ENCODE results near the gene NUDT4. TPM values are rescaled to one million over a fixed set of nuclear protein-coding genes. Genes with fewer than 3 reads are reported as not detected.
"Not testable (repeated sequence)": the region's sequence is repeated elsewhere in the genome, so short reads cannot be mapped to it uniquely, and the experiment has no call there.

NUDT4 gene
- total RNA-seq, 1 donor from 2014 or later = 93.9 TPM

GRCh38 chr12:93376436-93377251 lies 1.1 kb upstream of the NUDT4 start:
- intact Hi-C loops (cut with micrococcal nuclease) = loop anchor here (1.0 to 5.0 kb wide), 4 partner anchors 91 to 449 kb away; partner anchors contain the start of genes CRADD, EEA1 and MRPL42
- peak overlapping the region; percentile 37 for H3K4me3 Mint-ChIP-seq (ENCODE audit: low read depth)
- H3K27ac Mint-ChIP-seq = no peak overlapping the region
- H3K27me3 Mint-ChIP-seq (ENCODE audit: low read depth) = peaks cover 3% of the 10 kb centered on the region
- peaks cover 25% of the 10 kb centered on the region for H3K36me3 Mint-ChIP-seq (ENCODE audit: low read depth)
- DNase-seq (ENCODE audit: low spot score) = no peak
- H3K9me3 Mint-ChIP-seq = no peaks in the 10 kb centered on the region
- peaks cover 31% of the 10 kb centered on the region for H3K4me1 Mint-ChIP-seq (ENCODE audit: low read depth)

DNA sequence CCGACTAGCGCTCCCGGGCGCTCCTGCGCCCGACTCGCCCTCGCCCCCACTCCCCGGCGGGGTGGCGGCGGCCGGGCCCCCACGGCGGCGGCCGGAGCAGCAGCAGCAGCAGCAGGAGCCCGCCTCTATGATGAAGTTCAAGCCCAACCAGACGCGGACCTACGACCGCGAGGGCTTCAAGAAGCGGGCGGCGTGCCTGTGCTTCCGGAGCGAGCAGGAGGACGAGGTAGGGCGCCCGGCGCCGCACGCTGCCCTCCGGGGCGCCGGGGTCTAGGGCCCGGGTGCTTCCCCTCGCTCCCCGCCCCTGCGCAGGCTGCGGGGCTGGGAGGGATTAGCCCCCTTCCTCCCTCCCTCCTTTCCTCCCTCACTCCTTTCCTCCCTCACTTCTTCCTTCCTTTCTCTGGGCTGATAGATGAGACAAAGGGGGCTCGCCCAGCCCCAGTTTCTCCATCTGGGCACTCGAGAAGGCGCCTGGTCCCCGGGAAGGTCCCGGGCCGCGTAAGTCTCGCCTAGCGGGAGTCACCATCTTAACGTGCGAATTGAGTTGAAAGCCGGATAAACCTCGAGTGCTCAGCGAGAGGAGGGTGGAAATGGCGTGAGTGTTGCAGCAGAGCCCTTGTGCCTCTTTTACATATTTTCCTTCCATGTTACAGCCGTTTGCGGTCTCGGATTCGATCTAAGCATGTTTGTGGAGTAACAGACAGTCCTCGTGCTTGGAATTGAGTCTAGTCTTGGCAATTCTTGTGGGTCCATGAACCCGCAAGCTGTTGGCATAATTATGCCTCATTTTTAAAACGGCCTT lies 672 bp downstream of the NUDT4 start:
- intact Hi-C loops (cut with micrococcal nuclease) = loop anchor here (2.0 to 5.0 kb wide), 4 partner anchors 62 to 451 kb away; partner anchors contain the start of genes CRADD, EEA1 and UBE2N
- H3K27ac Mint-ChIP-seq = peak overlapping the region; percentile 100
- H3K36me3 Mint-ChIP-seq (ENCODE audit: low read depth) = peaks cover 37% of the 10 kb centered on the region
- not testable (repeated sequence) for H3K9me3 Mint-ChIP-seq; H3K27me3 Mint-ChIP-seq (ENCODE audit: low read depth)
- peaks cover 41% of the 10 kb centered on the region for H3K4me1 Mint-ChIP-seq (ENCODE audit: low read depth)
- peak; percentile 55 for DNase-seq (ENCODE audit: low spot score)
- H3K4me3 Mint-ChIP-seq (ENCODE audit: low read depth) = peak overlapping the region; percentile 100

DNA sequence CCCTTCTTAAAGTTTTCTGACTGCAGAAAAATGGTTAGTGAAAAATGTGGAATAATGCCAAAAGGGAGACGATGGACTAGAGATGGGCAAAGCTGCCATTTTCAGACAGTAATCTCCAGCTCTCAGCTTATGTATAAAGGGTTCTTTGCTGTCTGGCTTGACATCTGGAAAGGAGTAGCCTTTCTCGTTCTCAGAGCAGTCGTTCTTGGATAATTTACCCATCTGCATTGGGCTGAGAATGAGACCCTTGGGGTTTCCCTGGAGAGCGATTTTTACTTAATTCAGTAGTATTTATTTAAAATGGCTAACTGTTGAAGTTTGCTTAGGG lies 1.2 kb downstream of the NUDT4 start:
- Mint-ChIP-seq H3K36me3 (ENCODE audit: low read depth) (peaks cover 41% of the 10 kb centered on the region), H3K27ac (peak overlapping the region; percentile 100), H3K27me3 (ENCODE audit: low read depth) (no peaks in the 10 kb centered on the region), H3K4me1 (ENCODE audit: low read depth) (peaks cover 39% of the 10 kb centered on the region), H3K9me3 (no peaks in the 10 kb centered on the region), H3K4me3 (ENCODE audit: low read depth) (peak overlapping the region; percentile 100)
- DNase-seq (ENCODE audit: low spot score) = no peak
- intact Hi-C loops (cut with micrococcal nuclease) = loop anchor here (2.0 to 5.0 kb wide), 4 partner anchors 62 to 452 kb away; partner anchors contain the start of genes CRADD, EEA1 and UBE2N

- Mint-ChIP-seq H3K4me3 (ENCODE audit: low read depth) (peak overlapping the region; percentile 100), H3K27ac (peak overlapping the region; percentile 100), H3K4me1 (ENCODE audit: low read depth) (peaks cover 35% of the 10 kb centered on the region), H3K9me3 (no peaks in the 10 kb centered on the region), H3K27me3 (ENCODE audit: low read depth) (no peaks in the 10 kb centered on the region), H3K36me3 (ENCODE audit: low read depth) (peaks cover 41% of the 10 kb centered on the region)
- intact Hi-C loops (cut with micrococcal nuclease) = loop anchor here (2.0 to 5.0 kb wide), 4 partner anchors 61 to 452 kb away; partner anchors contain the start of genes CRADD, EEA1 and UBE2N
- DNase-seq (ENCODE audit: low spot score) = no peak
Measured at GRCh38 chr12:93379326-93379980, 1.7 kb downstream of the NUDT4 start.

DNA sequence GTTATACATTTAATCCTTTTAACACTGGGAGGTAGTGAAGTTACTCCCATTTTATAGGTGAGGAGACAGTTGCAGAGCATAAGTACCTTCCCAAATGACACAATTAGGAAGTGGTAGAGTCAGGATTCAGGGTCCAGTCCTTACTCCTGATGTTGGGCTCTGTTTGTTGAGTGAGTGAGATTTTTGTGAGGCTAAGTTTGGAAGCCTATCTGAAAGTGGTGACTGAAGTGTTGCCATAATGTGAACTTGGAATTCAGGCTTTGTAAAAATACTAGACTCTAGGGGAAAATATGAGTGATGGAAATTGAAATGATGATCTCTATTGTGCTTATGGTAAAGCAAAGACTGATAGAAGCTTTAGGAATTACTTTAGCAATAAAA lies 2.2 kb downstream of the NUDT4 start:
- peaks cover 43% of the 10 kb centered on the region for H3K36me3 Mint-ChIP-seq (ENCODE audit: low read depth)
- no peak for DNase-seq (ENCODE audit: low spot score)
- peaks cover 37% of the 10 kb centered on the region for H3K4me1 Mint-ChIP-seq (ENCODE audit: low read depth)
- intact Hi-C loops (cut with micrococcal nuclease) = loop anchor here (1.0 to 5.0 kb wide), 6 partner anchors 9 to 453 kb away; partner anchors contain the start of genes CRADD, EEA1 and UBE2N
- peak overlapping the region; percentile 100 for H3K4me3 Mint-ChIP-seq (ENCODE audit: low read depth)
- no peaks in the 10 kb centered on the region for H3K27me3 Mint-ChIP-seq (ENCODE audit: low read depth)
- peak overlapping the region; percentile 100 for H3K27ac Mint-ChIP-seq
- H3K9me3 Mint-ChIP-seq = no peaks in the 10 kb centered on the region

GRCh38 chr12:93380480-93381121 lies 2.9 kb downstream of the NUDT4 start:
- Mint-ChIP-seq H3K4me3 (ENCODE audit: low read depth) (peak overlapping the region; percentile 100), H3K4me1 (ENCODE audit: low read depth) (peaks cover 40% of the 10 kb centered on the region)

GRCh38 chr12:93381161-93381975 lies 3.6 kb downstream of the NUDT4 start:
- H3K27ac Mint-ChIP-seq = no peak overlapping the region
- DNase-seq (ENCODE audit: low spot score) = no peak
- no peaks in the 10 kb centered on the region for H3K9me3 Mint-ChIP-seq
- intact Hi-C loops (cut with micrococcal nuclease) = loop anchor here (2.0 kb wide), 1 partner anchor 35 kb away; no protein-coding TSS in a partner anchor
- peaks cover 49% of the 10 kb centered on the region for H3K36me3 Mint-ChIP-seq (ENCODE audit: low read depth)
- peaks cover 38% of the 10 kb centered on the region for H3K4me1 Mint-ChIP-seq (ENCODE audit: low read depth)
- peak overlapping the region; percentile 100 for H3K4me3 Mint-ChIP-seq (ENCODE audit: low read depth)
- no peaks in the 10 kb centered on the region for H3K27me3 Mint-ChIP-seq (ENCODE audit: low read depth)

More at GRCh38 chr12:93380480-93381121, 2.9 kb downstream of the NUDT4 start:
- intact Hi-C loops (cut with micrococcal nuclease) = loop anchor here (1.0 to 2.0 kb wide), 2 partner anchors 9 to 36 kb away; no protein-coding TSS in a partner anchor
- Mint-ChIP-seq H3K27me3 (ENCODE audit: low read depth) (no peaks in the 10 kb centered on the region), H3K27ac (peak overlapping the region; percentile 100), H3K36me3 (ENCODE audit: low read depth) (peaks cover 49% of the 10 kb centered on the region), H3K9me3 (no peaks in the 10 kb centered on the region)
- no peak for DNase-seq (ENCODE audit: low spot score)

DNA sequence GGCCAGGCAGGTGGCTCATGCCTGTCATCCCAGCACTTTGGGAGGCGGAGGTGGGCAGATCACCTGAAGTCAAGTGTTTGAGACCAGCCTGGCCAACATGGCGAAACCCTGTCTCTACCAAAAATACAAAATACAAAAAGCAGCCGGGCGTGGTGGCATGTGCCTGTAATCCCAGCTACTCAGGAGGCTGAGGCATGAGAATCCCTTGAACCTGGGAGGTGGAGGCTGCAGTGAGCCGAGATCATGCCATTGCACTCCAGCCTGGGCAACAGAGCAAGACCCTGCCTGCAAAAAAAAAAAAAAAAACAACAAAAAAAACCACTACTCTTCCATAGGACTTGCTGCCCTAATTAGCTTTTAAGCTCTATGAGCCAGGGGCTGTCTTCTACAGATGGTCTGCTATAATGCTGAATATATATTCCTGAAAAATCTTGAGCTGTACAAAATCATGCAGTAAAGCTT lies 4.3 kb downstream of the NUDT4 start:
- H3K36me3 Mint-ChIP-seq (ENCODE audit: low read depth) = peaks cover 51% of the 10 kb centered on the region
- H3K4me3 Mint-ChIP-seq (ENCODE audit: low read depth) = peak overlapping the region; percentile 100
- DNase-seq (ENCODE audit: low spot score); H3K27ac Mint-ChIP-seq; H3K9me3 Mint-ChIP-seq; H3K27me3 Mint-ChIP-seq (ENCODE audit: low read depth): not testable (repeated sequence)
- peaks cover 32% of the 10 kb centered on the region for H3K4me1 Mint-ChIP-seq (ENCODE audit: low read depth)
- intact Hi-C loops (cut with micrococcal nuclease) = loop anchor here (2.0 kb wide), 1 partner anchor 35 kb away; no protein-coding TSS in a partner anchor

GRCh38 chr12:93387780-93388179 lies 10.1 kb downstream of the NUDT4 start:
- no peak for DNase-seq (ENCODE audit: low spot score)
- Mint-ChIP-seq H3K27ac (peak overlapping the region; percentile 72), H3K4me1 (ENCODE audit: low read depth) (peaks cover 41% of the 10 kb centered on the region), H3K4me3 (ENCODE audit: low read depth) (no peak overlapping the region), H3K9me3 (no peaks in the 10 kb centered on the region), H3K36me3 (ENCODE audit: low read depth) (peaks cover 55% of the 10 kb centered on the region), H3K27me3 (ENCODE audit: low read depth) (no peaks in the 10 kb centered on the region)
- intact Hi-C loops (cut with micrococcal nuclease) = loop anchor here (1.0 to 2.0 kb wide), 2 partner anchors 289 to 397 kb away; no protein-coding TSS in a partner anchor

DNA sequence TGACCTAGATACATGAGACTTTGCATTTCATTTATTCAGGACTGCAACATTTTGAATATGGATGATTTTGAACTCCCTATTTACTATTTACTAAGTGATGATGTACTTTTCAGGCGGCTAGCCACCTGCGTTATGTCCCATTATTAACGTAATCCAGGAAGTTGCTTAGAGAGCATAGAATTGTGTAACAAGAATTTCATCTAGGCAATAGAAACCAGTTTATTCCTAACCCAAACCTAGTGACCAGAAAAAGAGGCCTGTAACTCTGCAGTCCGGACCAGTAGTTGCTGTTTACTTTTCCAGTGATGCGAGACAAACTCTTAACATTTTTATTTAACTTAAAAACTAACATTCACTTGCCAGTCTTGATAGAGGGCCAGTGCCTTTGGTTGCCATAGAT lies 12.3 kb downstream of the NUDT4 start:
- H3K27ac Mint-ChIP-seq = no peak overlapping the region
- intact Hi-C loops (cut with micrococcal nuclease) = no loop called here
- no peaks in the 10 kb centered on the region for H3K9me3 Mint-ChIP-seq
- H3K4me1 Mint-ChIP-seq (ENCODE audit: low read depth) = peaks cover 34% of the 10 kb centered on the region
- H3K36me3 Mint-ChIP-seq (ENCODE audit: low read depth) = peaks cover 46% of the 10 kb centered on the region
- H3K27me3 Mint-ChIP-seq (ENCODE audit: low read depth) = no peaks in the 10 kb centered on the region
- no peak for DNase-seq (ENCODE audit: low spot score)
- no peak overlapping the region for H3K4me3 Mint-ChIP-seq (ENCODE audit: low read depth)

- intact Hi-C loops (cut with micrococcal nuclease) = no loop called here
- peaks cover 31% of the 10 kb centered on the region for H3K4me1 Mint-ChIP-seq (ENCODE audit: low read depth)
- DNase-seq (ENCODE audit: low spot score) = no peak
- peaks cover 41% of the 10 kb centered on the region for H3K36me3 Mint-ChIP-seq (ENCODE audit: low read depth)
- H3K4me3 Mint-ChIP-seq (ENCODE audit: low read depth) = no peak overlapping the region
- no peak overlapping the region for H3K27ac Mint-ChIP-seq
- no peaks in the 10 kb centered on the region for H3K9me3 Mint-ChIP-seq
- no peaks in the 10 kb centered on the region for H3K27me3 Mint-ChIP-seq (ENCODE audit: low read depth)
Measured at GRCh38 chr12:93390549-93391297, 13.0 kb downstream of the NUDT4 start.
